GM12892 (cell line): ENCODE measurements around the gene LEMD3.
A peak's percentile ranks its signal among the peaks of the same experiment; 100 is the strongest.

Experiments used
- DNase-seq: peaks from one replicate; pipeline ENCODE4 v3.0.0; 2011; ENCODE audit not compliant: insufficient read length
- FAIRE-seq: peaks from 2 replicates; lab custom pipeline; 2011; peaks lifted over from hg19 to GRCh38; lab: Jason Lieb, UNC
- POLR2A ChIP-seq: IDR thresholded peaks from 2 replicates; pipeline ENCODE4 v1.6.1; 2011; ENCODE audit warnings: low read depth, low read length, control low read depth
- POLR2AphosphoS5 ChIP-seq: IDR thresholded peaks from 2 replicates; pipeline ENCODE4 v1.6.1; 2011; ENCODE audit warnings: low read depth, low read length, control low read depth
- TAF1 ChIP-seq: IDR thresholded peaks from 2 replicates; pipeline ENCODE4 v1.6.1; 2011; ENCODE audit warnings: low read depth, mild to moderate bottlenecking, control low read depth, low read length, borderline replicate concordance

LEMD3 gene

DNA sequence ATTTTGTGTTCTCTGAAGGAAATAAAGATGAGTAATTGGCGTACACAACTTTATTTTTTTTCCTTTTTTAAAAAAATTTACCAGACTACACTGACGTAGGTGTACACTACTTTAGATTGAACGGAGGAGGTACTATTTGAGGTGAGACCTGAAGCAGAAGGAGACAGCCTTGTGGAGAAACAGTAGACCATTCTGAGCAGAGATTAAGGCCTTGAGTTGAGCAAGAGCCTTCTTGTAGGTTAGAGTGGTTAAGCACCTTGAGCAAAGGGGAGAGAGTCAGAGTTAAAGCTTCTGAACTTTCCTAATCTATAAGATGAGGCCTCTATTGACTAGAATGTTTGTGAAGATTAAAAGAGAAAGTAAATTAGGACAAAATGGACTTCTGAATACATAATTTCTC lies 2.5 kb downstream of the LEMD3 start:
- no peak for DNase-seq

GRCh38 chr12:65175385-65175784 lies 6.0 kb downstream of the LEMD3 start:
- TF ChIP-seq POLR2A (no peak), TAF1 (no peak), POLR2AphosphoS5 (no peak)
- FAIRE-seq (no peak), DNase-seq (no peak)

More for the DNA sequence above, 2.5 kb downstream of the LEMD3 start:
- peak; percentile 53 for FAIRE-seq
- TF ChIP-seq POLR2AphosphoS5: no peak
- no peak for TF ChIP-seq POLR2A
- TF ChIP-seq TAF1: no peak

- FAIRE-seq (no peak), DNase-seq (no peak)
- TF ChIP-seq POLR2A (no peak), TAF1 (no peak), POLR2AphosphoS5 (no peak)
Measured at GRCh38 chr12:65182012-65182739, 12.8 kb downstream of the LEMD3 start.

DNA sequence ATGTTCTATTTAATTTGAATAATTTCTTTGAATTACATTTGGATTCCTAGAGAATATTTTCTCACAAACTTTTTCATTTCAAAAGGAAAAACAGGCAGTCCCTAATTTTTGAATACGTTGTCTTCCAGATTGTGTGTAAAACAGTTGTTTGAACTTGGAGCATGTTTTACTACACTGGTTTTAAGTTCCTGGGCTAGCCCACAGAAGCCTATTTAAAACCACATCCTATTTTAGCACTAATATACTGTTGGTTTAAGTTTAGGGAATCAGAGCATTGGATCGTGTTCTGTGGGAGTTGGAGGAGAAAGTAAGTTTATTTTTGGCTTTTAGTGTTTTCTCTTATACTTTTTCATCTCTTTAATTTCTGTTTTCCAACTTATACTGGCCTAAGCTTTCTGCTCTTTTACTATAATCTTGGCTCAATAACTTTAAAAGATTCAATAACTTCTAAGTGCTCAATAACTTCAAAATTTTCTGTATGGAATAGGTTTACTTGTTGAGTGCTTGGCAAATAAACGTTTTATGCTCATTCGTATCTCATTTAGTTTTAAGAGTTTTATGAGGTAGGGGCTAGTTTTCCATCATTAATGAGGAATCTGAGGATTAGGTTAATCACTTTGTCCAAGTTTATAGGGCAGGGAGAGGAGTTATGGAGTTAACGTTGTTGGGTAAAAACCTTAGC lies 14.9 kb downstream of the LEMD3 start:
- FAIRE-seq (no peak), DNase-seq (no peak)
- no peak for TF ChIP-seq POLR2A
- no peak for TF ChIP-seq TAF1
- TF ChIP-seq POLR2AphosphoS5: no peak

GRCh38 chr12:65184858-65185229 lies 15.5 kb downstream of the LEMD3 start:
- FAIRE-seq: no peak
- TF ChIP-seq TAF1 (no peak), POLR2A (no peak), POLR2AphosphoS5 (no peak)
- DNase-seq: no peak

- TF ChIP-seq POLR2AphosphoS5: no peak
- no peak for TF ChIP-seq POLR2A
- TF ChIP-seq TAF1: no peak
- FAIRE-seq (no peak), DNase-seq (no peak)
Measured at GRCh38 chr12:65187665-65188064, 18.3 kb downstream of the LEMD3 start.

DNA sequence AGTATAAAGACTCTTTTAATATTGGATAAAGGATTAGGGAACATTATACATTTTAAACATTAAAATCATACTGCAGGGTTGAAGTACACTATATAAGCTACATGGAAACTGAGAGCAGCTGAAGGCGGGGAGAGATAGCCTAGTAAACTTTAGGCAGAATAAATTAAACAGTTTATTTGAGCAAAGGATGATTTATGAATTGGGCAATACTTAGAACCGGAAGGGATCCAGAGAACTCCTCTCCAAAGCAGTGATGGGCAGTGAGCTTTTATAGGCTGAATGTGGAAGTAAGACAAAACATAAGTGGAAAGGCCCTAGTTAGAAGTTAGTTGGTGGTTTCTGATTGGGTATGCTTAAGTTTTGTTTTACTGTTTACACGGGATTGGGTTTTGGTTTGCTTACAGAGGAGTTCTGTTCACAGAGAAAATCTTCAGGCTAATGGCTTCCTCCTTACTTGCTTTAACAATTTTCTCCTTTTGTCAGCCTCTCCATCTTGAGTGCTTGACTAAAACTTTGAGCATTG lies 18.9 kb downstream of the LEMD3 start:
- TF ChIP-seq POLR2A (no peak), TAF1 (no peak), POLR2AphosphoS5 (no peak)
- no peak for DNase-seq
- FAIRE-seq: no peak

DNA sequence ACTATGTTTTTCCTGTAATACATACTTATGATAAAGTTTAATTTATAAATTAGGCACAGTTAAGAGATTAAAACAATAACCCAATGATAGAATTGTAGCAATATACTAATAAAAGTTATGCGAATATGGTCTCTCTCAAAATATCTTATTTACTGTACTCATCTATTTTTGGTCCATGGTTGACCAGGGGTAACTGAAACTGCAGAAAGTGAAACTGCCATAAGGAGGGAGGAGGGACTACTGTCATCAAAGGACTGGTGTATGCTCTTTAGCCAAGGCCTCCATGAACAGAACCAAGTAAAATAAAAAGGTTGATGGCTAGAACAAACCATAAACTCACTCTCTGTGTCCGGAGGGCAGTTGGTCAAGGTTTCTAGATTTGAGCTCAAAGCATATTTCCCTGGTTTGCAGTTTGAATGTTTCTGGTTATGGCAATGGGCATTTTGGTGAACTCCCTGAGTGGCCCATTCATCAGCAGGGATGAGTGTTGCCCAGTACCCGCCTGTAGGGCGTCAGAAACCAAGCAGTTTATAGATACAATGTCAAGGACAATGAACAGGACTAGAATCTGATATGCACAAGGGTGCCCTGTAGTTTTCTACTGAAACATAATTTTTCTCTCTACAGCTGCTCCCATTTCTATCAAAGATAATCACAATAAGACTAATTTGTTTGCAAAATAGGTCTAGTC lies 19.8 kb downstream of the LEMD3 start:
- DNase-seq (no peak), FAIRE-seq (peak; percentile 68)
- TF ChIP-seq POLR2A (no peak), POLR2AphosphoS5 (no peak), TAF1 (no peak)

DNA sequence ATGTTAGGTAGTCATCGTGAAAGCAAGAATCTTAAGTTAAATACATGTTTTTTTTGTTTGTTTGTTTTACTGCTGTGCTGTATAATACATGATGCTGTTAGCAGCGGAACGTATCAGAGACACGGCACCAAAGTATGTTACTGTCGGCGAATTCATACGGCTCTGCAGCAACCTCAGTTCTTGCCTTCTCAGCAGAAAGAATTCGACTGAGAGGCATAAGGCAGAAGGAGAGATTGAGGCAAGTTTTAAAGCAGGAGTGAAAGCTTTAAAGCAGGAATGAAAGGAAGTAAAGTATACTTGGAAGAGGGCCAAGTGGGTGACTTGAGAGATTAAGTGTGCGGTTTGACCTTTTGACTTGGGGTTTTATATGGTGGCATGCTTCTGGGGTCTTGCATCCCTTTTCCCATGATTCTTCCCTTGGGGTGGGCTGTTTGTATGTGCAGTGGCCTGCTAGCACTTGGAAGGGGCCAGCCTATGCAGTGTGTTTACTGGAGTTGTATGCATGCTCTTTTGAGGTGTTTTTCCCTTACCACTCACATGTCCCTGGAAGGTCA lies 23.7 kb downstream of the LEMD3 start:
- no peak for FAIRE-seq
- TF ChIP-seq POLR2AphosphoS5 (no peak), POLR2A (no peak), TAF1 (no peak)
- DNase-seq: no peak

DNA sequence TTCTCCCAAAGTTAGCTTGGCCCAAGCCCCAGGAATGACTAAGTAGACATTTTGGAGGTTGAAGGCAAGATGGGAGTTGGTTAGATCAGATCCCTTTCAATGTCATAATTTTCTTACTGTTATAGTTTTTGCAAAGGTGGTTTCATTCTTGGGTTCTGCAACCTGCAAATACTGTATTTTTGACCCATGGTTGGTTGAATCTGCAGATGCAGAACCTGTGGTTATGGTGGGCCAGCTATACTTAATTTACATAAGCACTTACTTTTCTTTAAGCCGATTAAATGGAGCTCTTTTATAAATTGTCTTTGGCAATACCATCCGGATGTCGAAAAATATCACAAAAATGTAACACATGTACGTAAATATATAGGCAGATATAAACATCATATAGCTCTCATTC lies 25.6 kb downstream of the LEMD3 start:
- DNase-seq (no peak), FAIRE-seq (peak; percentile 51)
- no peak for TF ChIP-seq POLR2AphosphoS5
- TF ChIP-seq POLR2A: no peak
- TF ChIP-seq TAF1: no peak
